Stimulated activated CD4-positive, alpha-beta T cell treated with anti-CD3 and anti-CD28 coated beads, Interleukin-1b, Interleukin-23, amount 100 ng/mL, for 24 hours (primary cell): ENCODE data around the gene LPP.
"Not testable (repeated sequence)": the region's sequence is repeated elsewhere in the genome, so short reads cannot be mapped to it uniquely, and the experiment has no call there.

Source experiments
- DNase-seq, 4 experiments: peaks; one replicate each; pipeline ENCODE4 v3.0.0-alpha.2; 2020; ENCODE audit warnings: low read depth in 4 of 4, low spot score in 1 of 4

LPP gene

DNA sequence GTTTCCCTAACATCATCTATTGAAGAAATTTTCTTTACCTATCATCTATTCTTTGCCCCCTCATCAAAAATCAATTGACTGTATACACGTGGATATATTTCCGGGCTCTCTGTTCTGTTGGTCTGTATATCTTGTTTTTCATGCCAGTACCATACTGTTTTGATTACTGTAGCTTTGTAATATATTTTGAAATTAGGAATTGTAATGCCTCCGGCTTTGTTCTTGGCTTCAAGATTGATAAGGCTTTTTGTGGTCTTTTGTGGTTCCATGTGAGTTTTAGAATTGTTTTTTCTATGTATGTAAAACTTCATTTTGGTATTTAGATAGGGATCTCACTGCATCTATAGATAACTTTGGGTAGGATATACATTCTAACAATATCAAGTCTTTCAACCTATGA is 454.4 kb downstream of the LPP start:
- no peak for DNase-seq

GRCh38 chr3:188613721-188614120 is 459.8 kb downstream of the LPP start:
- not testable (repeated sequence) for DNase-seq

DNA sequence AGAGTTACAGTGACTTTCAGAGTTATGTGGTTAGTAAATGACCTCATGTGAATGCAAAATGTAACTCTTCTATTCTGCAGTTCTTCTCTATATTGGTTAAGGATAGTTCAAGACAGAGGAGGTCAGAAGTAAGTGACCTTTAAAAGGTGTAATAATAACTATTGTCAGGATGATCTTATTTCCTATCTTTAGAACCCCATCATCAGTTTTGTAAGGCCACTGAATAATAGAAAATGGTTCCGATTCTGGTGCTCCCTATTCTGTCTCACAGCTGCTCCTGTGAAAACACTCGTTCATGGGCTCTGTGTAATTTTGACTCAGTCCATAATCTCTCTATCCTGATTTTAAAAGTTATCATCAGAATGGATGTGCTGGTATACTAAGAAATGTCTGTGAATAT is 463.3 kb downstream of the LPP start:
- no peak for DNase-seq

- DNase-seq = no peak
Measured at GRCh38 chr3:188617988-188618701, 464.2 kb downstream of the LPP start.

DNA sequence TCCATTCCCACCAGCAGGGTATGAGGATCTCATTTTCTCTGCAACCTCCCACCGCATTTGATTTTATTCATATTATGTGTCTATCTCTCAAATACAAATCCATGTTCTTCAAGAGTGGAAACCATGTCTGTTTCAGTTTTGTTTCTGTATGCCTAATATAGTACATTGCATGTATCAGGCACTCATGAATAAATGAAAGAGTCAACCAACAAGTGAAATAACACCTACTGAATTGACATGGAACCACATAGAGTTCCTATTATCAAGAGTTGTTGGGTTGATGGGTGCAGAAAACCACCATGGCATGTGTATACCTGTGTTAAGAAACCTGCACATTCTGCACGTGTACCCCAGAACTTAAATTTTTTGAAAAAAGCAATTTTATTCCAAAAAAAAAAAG is 466.8 kb downstream of the LPP start:
- no peak for DNase-seq

DNA sequence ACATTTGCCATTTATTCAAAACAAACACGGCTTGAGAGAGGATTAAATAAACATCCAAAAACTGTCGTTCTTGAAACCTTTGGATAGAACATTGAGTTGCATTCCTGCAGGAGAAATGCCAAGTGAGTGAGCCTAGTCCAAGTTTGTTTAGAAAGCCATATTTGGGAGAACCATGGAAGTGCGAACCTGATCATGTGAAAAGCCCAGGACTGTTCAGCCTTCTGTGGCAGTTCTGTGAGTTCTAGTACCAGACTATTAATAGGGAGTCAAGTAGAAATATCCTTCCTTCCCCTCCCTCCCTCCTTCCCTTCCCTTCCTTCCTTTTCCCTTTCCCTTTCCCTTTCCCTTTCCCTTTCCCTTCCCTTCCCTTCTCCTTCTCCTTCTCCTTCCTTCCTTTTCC is 470.4 kb downstream of the LPP start:
- no peak for DNase-seq

- no peak for DNase-seq
Measured at GRCh38 chr3:188624828-188625227, 470.9 kb downstream of the LPP start.

DNA sequence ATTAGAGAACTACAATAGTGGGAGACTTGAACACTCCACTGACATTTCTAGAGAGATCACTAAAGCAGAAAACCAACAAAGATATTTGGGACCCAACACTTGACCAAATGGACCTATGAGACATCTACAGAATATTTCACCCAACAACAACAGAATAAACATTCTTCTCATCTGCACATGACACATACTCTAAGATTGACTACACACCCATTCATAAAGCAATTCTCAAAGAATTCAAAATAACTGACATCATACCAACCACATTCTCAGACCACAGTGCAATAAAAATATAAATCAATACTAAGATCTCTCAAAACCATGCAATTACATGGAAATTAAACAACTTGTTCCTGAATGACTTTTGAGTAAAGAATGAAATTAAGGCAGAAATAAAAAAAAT is 473.7 kb downstream of the LPP start:
- no peak for DNase-seq

DNA sequence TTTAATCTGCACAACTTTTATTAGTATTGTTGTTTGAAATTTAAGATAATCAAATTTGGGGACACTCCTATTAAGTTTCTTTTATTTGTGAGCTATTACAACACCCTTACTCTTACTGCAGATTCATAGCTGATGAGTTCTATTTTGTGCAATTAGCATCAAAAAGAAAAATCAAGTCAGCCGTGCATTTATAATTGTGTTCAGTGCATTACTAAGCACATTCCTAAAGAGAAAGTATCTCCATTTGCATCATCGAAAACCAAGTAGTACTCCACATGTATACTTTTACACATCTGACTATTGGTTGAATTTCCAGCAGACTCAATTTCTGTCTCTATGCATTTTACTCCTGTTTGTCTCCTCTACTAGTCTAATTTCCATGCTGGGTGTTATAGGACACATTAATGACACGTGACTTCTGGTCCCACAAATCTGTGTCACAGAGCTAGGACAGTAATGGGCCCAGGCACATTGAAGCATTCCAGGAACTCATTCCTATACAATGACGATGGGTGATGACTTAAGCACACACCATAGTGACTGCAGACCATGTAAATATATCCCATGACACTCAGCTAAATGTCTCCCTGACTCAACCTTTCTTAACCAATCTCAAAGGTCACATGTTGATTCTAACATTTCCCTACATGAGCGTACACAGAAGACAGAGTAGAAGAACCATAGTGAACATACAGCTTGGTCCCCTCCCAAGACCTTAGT is 477.5 kb downstream of the LPP start:
- DNase-seq = no peak

DNA sequence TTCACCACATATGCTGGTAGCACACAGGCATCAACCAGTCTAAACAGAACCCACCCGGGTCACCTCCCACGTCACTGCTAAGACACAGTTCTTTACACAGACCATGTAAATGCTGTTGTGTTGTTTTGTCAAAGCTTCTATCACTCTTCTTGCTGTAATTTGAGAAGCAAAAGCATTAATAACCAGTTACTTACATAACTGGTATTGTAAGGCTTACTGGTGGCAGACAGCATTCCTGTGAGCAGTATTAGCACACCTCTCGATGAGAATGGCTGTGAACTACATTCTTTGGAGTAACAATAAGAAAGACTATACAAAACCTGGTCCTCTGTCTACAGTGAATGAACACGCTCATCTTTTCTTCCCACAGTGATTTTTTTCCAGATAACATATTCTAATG is 479.2 kb downstream of the LPP start:
- no peak for DNase-seq

GRCh38 chr3:188634285-188634684 is 480.3 kb downstream of the LPP start:
- no peak for DNase-seq

- no peak for DNase-seq
Measured at GRCh38 chr3:188635258-188636042, 481.5 kb downstream of the LPP start.

DNA sequence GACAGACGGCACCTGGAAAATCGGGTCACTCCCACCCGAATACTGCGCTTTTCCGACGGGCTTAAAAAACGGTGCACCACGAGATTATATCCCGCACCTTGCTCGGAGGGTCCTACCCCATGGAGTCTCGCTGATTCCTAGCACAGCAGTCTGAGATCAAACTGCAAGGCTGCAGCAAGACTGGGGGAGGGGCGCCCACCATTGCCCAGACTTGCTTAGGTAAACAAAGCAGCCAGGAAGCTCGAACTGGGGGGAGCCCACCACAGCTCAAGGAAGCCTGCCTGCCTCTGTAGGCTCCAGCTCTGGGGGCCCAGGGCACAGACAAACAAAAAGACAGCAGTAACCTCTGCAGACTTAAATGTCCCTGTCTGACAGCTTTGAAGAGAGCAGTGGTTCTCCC is 482.3 kb downstream of the LPP start:
- not testable (repeated sequence) for DNase-seq

DNA sequence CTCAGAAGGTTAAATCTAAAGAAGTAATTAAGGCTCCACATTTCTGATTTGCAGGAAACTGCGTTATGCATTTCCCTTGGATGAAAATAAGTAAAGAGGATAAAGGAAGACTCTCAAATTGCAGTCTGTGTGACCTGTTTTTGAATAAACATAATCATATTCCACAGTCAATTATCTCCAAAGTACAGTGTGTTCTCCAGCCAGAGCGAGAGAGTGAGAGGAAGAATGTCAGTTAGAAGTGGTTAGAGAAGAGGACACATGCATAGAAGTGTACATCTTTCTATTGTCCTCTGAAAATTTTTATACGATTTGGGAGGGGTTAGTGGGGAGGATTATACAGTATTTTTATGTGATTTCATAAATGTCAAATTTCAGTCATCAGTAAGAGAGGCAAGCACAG is 487.1 kb downstream of the LPP start:
- DNase-seq = no peak

- no peak for DNase-seq
Measured at GRCh38 chr3:188643736-188644135, 489.8 kb downstream of the LPP start.

DNA sequence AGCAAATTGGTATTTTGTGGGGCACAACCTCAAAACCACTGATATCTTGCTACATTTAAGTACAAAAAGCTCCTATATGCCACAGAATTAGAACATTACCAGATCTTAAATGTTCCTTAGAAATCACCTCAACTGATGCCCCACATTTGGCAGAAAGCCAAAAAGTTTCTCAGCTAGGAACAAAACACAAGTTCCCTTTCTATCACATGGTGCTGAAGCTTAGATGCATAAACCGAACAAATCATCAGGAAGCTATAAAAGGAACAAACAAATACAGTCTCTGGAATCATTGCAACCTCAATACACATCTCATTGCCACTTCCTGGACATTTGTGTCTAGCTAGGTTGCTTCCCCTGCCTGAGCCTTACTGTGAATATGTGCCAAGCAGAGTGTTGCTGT is 492.6 kb downstream of the LPP start:
- no peak for DNase-seq

DNA sequence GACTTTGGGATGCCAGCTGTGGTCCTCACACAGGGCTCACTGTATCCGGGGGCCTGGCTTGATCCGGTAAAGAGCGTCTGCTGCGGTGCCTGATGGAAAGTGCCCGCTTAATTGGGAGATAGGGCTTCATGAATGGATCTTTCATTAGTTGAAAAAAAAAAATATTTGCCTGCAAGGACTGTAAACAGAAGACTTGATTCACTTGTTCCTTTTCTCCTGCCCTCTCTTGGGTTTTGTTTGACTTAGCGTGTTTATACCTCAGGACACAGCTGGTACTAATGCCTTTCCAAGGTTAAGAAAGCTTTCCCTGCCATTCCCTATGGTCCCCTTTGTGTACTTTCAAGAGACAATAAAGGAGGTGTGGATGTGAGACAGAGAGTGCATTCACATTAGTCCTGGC is 493.3 kb downstream of the LPP start:
- DNase-seq = no peak

GRCh38 chr3:188649521-188649920 is 495.6 kb downstream of the LPP start:
- no peak for DNase-seq

GRCh38 chr3:188656196-188656982 is 502.4 kb downstream of the LPP start:
- DNase-seq = no peak

DNA sequence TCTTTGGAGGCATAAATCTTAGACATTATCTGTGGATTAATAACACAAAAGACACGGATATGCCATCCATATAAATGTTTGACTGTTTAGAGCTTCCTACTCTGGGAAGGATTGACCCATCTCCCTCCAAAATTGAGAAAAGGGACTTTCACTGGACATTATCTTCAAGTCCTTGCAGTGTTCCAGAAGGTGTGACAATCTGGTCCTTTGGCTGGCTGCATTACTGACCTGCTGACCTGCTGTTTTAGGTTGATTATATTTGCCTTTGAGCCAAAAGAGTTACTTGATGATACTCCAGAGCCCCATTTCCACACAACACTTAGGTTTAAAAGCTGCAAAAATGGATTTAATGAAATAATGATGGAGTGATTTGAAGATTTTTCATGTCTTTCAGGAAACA is 504.6 kb downstream of the LPP start:
- DNase-seq = no peak

DNA sequence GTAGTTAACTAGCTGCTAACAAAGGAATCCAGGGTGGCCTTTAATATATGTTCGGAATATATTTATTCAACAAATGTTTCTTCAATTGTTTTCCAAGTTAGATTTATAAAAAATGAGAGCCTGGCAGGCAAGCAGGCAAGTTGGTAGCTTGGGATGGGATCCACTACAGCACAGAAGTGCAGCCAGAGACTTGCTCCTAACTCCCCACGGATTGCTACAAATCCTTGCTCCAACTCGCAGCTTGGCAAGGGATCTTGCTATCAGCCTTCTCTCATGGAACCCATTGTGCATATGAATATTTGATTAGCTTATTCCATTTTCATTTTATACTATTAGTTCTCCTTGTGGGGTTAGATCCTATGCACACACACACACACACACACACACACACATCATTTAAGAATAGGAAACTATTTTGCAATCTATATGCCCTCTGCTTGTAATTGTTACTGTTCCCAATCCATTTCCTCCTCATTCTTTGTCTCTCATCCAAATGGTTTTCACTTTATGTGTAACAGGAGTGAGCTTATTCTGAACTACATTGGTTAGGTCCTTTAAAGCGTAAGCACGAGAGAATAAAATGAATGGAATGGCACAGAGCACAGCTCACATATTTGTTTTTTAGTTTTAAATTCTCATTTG is 505.6 kb downstream of the LPP start:
- DNase-seq = no peak
